SK-MEL-5 (cell line): Measurements from ENCODE around the gene PLXNC1. TPM values are rescaled to one million over a fixed set of nuclear protein-coding genes. Genes with fewer than 3 reads are reported as not detected.

Experiments
- DNase-seq: peaks from one replicate; pipeline ENCODE4 v3.0.0-alpha.2; 2016; ENCODE audit warnings: low read depth, low spot score
- in situ Hi-C: cut with HindIII; loops from 2 replicates; pipeline ENCODE4 v1.10.0; 2016; ENCODE audit warnings: low sequenced_read_pairs, high pct_unique_total_duplicates, low pct_unique_long_range_greater_than_20kb
- total RNA-seq: library from RNA; depleted of rRNA; stranded (reverse); fragments of >200 nt; shearing (Covaris generic); gene quantifications from 2 replicates; pipeline ENCODE4 v1.2.3, GENCODE V29; 2014

Gene PLXNC1
- total RNA-seq, 1 experiment from 2014 or later = 48.8 TPM

DNA sequence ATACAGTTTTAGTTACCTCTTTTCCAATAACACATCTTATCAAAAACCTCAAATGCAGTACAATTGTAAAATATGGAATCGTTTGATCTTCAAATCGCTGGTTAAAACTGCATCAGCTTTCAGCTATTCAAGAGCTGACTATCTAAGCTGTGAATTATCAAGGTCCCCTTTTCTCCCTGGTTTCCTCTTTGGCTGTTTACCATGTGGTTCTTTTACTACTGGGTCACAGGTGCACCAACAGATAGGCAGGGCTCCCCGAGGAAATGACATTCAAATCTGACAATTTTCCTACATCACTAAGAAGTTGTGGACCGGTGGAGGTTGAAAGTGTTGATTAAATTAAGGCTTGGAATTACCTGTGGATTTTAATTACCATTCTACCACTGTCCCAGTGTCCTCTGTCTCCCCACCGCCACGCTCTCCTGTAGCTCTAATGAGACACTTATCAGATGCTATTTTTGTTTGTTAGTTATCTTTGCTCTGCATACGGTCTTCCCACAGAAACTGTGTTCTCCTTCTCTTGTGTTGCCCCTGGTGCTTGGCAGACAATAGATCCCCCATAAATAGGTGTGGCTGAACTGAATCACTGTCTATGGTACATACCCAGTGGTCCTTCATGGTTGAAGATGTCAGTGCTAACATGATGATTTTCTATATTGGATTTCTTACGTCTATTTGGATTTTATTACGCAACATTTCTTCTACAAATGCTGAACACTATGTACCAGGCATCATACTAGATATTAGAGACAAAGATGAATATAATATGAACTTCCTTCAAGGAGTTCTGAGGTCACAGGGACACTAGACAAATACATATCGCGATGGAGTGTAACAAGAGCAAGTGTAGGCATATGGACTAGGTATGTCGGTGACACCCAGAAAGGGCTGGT is 20.9 kb upstream of the PLXNC1 start:
- in situ Hi-C loops = no loop called here
- no peak for DNase-seq

DNA sequence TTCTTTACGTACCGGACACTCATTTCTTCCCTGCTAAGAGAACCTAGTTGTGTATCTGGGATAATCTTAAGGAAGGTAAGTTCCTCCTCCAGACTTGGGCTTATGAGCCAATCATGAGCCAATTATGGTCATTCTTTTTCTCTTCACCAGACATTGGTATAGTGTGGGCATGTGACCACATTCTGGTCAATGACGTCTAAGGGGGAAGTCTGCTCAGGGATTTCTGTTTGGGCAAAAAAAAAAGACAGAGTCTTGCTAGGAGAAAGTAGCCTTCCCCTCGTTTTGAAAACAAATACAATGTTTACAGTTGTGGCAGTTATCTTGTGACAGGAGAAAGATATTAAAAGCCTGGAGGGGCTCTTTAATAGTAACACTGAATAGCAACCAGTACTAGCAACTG is 20.1 kb upstream of the PLXNC1 start:
- in situ Hi-C loops = no loop called here

DNA sequence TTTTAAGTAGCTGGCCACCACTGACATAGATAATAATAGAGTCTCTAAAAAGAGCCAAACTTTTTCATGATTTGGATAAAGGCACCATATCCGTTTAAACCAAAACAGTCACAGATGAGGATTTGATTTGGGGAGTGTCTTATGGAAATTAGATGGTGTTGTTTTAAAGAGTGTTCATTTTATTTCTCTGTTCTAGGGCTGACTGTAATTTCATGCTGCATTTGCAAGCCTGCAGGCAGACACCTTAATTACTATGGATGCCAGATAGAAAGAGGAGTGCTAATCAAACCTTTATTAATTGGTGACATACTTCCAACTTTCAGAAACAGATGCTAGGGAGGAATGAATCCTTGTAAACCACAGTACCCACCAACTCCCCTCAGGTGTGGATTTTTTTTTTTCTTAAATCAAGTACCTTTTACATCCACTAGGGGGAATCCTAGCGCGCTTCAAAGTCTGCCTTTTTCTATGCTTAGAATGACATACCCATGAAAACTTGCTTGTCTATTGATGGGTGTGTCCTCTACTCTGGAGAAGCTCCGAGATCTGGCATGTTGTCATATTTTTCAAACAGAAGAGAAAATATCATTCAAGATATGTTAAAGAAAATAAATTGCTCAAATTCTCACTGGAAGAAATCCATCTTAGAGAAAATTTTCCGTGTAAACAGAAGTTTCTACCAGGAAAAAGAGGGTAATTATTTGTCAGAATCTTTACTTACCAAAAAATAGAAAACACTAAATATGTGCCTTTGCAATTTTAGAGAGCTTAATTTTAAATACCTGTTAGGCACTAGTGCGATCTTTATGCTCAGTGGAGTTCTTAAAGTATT is 14.2 kb upstream of the PLXNC1 start:
- in situ Hi-C loops = no loop called here
- DNase-seq = peak; percentile 76

More for the DNA sequence above, 20.1 kb upstream of the PLXNC1 start:
- DNase-seq = no peak

DNA sequence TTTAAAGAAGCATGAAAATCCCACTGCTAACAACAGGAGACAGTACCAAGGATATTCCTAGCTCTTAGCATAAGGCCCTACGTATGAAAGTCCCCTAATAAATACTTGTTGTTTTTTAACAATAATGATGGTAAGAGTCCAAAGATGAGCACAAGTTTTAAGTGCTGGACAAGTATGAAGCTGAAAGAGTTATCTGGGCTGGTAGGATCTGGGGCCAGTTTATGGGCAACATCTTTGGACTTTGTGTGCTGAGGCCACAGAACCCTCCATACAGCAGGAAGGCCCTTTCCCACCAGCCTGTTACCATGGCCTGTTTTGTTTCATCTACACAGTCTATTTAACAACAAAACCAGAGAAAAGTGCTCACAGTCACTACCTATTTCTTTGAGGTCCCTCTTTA is 12.5 kb upstream of the PLXNC1 start:
- in situ Hi-C loops = no loop called here
- DNase-seq = no peak

DNA sequence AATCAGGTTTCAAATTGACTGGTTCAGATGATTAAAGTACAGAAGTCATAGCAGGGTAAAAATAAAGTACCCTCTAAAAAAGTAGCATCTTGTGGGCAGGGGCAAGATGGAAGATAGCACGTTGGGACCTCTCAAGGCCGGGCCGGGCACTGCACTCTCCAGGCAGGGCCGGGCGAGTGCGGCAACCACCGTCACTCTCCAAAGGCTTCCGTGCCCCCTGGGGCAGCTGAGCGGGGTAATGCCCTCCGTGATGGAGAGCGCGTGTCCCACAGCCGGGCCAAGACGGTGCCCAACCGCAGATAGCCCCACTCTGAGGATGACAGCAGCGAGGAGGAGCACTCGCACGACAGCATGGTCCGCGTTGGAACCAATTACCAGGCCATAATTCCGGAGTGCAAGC is 8.6 kb upstream of the PLXNC1 start:
- in situ Hi-C loops = no loop called here
- DNase-seq = no peak

DNA sequence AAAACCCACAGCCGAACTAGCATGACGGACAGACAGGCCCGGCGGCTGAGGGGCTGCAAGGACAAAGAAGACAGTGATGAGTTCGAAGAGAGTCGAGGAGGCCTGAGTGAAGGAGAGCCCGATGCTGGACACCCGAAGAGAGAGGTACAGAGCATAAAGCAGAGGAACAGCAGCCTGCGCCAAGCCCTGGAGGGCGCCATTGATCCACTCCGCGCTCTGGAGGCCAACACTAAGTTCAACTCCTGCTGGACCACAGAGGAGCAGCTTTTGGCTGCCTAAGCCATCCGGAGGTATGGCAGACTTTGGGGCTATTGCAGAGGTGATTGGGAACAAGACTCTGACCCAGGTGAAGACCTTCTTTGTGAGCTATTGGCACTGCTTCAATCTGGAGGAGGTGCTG is 7.8 kb upstream of the PLXNC1 start:
- in situ Hi-C loops = no loop called here
- DNase-seq = peak; percentile 53

DNA sequence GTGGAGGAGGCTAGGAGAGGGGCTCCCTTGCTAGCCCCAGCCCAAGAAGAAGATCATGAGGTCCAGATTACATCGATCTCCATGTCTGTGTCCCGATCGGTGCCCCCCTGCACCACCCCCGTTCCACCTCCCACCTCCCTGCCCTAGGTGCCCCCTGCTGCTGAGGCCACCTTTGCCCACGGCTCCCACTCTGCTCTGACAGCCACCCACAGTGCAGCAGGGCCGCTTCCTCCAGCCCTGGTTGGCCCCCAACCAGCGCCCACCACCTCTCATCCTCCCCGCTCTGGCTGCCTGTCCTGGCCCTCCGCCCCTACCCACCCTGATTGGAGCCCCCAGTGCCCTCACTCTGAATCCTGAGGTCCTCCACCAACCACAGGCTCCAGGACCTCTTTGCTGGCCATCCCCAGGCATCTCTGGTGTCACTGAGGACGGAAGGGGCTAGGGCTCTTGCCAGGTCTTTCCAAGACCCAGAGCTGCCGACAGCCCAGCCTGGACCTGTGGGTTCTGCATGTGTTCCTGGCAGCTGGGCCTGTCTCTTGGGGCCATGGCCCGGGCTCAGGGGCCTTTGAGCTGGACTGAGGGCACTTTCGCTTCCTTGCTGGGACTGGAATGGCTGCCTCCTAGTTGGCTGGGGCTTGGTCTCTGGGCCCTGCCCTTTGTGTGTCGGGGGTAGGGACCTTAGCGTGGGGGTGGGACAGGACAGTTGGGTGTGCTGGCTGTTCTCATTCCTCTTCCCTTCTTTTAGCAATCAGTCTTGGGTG is 7.2 kb upstream of the PLXNC1 start:
- in situ Hi-C loops = no loop called here
- DNase-seq = no peak

DNA sequence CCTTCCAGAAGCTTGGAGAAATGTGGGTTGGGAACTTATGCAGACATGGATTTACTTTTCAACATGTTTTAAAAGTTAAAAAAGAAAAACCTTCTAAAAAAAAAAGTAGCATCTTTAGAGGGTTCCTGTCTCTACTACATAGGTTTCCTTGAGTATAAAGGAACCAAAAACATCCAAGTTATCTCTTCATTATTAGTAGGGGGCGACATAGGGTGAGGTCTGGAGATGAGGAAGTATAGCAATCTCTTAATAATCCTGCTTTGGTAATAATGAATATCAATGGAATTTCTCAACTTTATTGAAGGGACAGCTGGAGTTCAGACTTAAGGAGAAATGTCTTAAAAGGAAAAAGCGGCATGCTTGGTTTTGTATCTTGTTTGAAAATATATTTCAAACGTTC is 6.5 kb upstream of the PLXNC1 start:
- no peak for DNase-seq
- in situ Hi-C loops = no loop called here

DNA sequence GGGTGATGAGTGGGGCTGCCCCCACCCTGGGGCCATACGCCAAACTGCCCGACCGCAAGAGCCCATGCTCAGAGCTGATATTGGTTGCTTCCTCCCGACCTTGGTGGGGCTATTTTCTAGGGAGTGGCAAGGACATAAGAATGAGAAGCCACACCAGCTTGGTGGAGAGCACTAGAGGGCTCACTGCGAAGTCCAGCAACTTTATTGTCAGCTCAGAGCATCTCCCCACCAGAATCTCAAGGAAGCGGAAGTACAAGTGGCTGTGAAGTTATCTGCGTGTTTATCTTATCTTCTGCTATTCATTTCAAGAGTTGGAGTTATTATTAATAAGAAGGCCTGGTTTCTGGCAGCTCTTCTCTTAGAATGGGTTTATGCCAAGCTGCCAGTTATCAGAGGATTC is 4.9 kb upstream of the PLXNC1 start:
- DNase-seq = no peak
- in situ Hi-C loops = no loop called here

DNA sequence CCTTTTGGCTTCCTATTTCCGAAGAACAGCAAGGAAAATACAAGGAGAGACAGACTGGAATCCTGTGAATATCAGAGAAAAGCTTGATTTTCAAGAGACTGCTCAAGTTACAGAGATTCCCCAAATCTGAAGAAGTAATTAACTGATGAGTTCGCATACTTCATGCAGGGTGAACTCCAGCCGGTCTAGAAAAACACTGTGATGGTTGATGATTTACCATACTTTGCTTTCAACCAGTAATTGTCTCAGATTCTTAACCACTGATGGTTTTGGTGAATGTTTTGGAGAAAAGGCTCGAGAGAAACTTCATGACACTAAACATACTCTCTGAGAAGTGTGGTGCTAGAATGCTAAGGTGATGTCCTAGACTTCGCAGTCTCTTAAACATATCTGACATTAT is 4.4 kb upstream of the PLXNC1 start:
- in situ Hi-C loops = no loop called here
- DNase-seq = no peak

DNA sequence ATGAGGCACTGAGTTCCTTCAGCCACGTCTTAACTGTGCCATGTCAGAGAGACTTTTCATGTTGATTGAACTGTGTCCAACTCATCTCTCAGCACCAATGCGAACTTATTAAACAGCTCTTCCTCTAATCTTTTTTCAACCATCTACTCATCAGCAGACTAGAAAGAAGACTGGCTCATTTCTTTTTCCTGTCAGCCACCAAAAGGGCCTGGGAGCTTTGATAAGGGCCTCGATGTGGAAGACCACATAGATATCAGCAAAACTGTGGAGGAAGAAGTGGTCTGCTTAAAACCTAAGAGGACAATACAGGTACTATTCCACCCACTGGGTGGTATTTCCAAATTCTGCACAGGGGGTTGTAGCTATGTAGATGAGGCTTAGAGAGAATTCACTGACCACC is 3.6 kb upstream of the PLXNC1 start:
- DNase-seq = no peak
- in situ Hi-C loops = no loop called here

DNA sequence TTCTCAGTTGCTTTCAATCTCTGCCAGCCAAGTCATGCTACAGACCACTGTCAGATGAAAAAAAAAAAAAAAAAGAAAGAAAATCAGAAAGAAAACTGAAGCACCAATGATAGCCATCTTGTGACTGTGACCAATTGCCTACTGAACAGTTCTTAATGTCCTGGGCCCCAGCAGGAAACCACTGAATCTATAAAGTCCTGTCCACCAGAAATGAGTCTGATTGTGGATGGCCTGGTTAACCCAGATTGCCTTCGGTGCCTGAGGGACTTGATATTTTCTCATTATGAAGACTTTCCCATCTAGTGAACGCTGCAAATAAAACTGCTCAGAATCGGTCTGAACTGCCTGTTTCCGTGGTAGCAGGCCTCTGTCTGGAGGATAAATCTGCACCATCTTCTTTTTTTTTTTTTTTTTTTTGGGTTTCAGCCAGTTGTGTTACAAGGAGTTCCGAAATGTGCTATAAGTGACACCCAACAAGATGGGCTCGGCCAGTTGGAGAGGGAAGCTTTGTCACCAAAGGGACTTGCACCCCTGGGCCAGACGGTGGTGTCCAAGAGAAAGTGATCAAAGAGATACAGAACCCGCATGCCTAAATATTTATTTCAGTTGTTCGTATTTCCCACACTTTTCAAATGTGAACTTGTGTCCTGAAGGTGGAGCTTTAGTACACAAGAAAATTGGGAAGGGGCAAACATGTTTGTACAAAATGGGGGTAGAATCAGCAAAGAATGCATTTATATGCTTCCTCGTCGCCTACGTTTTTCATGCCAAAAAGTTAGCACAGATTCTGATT is 3.0 kb upstream of the PLXNC1 start:
- DNase-seq = peak; percentile 76
- in situ Hi-C loops = no loop called here

DNA sequence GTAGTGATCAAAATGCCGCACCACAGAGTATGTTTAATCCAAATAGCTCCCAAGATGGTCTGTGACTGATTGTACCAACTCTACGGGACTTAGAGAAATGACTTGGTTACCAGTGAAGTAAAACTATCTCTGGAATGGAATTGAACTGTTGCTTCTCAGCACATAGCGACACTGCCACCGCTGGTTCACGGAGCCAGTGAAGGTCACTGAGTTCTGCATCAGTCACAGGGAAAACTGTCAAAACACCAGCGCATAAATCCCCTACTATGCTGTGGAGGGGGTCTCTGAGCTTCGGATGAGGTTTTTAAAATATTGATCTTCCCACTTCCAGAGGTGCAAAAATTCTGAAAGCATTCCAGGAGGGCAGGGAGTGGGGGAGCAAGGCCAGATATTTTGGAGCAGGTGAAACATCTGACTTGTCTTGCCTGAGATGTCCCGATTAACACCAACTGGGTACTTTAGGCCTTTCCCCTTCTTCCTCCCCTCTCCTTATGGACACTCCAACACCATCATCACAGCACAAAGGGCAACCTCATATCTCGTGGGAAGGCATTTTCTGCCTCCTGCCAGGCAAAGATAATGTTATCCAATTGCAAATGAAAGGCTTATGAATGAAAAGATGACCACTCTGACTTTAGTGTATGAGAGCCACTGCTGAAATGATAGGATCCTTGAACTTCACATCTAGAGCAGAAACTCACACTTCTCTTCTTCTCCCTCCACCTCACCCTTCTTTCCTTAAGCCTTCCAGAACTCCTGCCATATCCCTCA is 2.0 kb upstream of the PLXNC1 start:
- in situ Hi-C loops = no loop called here
- DNase-seq = no peak

DNA sequence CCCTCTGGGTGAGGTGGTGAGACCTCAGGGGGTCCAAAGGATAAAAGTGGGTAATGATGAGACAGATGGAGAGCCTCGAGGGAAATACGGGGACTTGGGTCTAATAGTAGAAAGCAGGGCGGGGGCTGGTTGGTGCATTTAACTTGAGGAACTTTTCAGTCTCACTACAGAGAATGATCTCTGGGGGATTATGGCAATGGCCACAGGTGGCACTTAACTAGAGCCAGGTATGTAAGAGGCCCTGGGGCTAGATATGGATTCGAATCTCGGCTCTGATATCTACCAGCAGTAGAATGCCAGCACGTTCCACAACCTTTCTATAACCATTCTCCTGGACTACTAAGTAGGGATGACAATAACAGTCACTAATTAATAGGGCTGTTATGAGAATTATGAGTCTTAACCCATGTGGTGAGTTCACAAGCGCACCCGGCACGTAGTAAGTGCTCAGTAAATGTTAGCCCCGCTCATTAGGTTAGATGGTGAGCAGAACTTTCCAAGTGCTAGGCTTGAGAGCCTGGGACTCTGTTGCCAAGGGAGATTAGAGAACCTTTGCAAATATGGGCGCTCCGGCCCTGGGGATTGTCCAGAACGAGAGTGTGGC is 888 bp upstream of the PLXNC1 start:
- DNase-seq = no peak
- in situ Hi-C loops = no loop called here

DNA sequence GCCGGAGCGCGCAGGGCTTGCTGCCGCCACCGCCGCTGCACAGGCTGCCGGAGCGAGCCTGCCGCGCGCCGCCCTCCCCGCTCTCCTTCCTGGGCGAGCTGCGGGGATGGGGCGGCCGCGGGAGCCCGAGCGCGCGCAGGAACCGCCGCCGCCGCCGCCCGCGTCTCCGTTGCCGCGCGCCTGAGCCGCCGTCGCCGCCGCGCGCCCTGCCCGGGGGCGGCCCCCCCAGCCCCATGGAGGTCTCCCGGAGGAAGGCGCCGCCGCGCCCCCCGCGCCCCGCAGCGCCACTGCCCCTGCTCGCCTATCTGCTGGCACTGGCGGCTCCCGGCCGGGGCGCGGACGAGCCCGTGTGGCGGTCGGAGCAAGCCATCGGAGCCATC is 352 bp downstream of the PLXNC1 start:
- no peak for DNase-seq
- in situ Hi-C loops = no loop called here

DNA sequence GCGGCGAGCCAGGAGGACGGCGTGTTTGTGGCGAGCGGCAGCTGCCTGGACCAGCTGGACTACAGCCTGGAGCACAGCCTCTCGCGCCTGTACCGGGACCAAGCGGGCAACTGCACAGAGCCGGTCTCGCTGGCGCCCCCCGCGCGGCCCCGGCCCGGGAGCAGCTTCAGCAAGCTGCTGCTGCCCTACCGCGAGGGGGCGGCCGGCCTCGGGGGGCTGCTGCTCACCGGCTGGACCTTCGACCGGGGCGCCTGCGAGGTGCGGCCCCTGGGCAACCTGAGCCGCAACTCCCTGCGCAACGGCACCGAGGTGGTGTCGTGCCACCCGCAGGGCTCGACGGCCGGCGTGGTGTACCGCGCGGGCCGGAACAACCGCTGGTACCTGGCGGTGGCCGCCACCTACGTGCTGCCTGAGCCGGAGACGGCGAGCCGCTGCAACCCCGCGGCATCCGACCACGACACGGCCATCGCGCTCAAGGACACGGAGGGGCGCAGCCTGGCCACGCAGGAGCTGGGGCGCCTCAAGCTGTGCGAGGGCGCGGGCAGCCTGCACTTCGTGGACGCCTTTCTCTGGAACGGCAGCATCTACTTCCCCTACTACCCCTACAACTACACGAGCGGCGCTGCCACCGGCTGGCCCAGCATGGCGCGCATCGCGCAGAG is 873 bp downstream of the PLXNC1 start:
- peak; percentile 58 for DNase-seq
- in situ Hi-C loops = no loop called here
